LNCAP (cell line): ENCODE measurements around the gene FBXW2.

ENCODE experiments used
- CTCF ChIP-seq: fragments of 450-650 bp; IDR thresholded peaks from 2 replicates; pipeline ENCODE4 v1.5.1; 2017; ENCODE audit warnings: mild to moderate bottlenecking

Gene FBXW2

GRCh38 chr9:120791161-120791560 is 2.1 kb downstream of the FBXW2 start:
- TF ChIP-seq CTCF: no peak

DNA sequence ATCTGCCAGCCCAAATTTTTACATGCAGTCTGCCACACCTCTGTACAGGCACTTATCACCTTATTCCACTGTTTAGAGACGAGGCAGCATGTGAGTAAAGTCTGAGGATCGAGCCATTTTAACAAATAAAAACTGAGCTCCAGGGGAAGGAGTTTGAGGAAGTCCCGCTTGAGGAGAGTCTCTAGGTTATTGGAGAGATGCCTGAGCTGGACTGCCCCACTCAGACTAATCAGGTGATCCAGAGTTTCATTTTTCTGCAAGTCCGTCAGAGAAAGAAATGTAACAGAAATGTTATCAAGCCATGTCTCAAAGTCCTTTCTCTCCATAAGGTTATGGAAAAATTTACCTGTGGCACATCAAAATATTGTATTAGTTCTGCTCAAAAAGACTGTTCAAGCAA is 5.3 kb downstream of the FBXW2 start:
- no peak for TF ChIP-seq CTCF

DNA sequence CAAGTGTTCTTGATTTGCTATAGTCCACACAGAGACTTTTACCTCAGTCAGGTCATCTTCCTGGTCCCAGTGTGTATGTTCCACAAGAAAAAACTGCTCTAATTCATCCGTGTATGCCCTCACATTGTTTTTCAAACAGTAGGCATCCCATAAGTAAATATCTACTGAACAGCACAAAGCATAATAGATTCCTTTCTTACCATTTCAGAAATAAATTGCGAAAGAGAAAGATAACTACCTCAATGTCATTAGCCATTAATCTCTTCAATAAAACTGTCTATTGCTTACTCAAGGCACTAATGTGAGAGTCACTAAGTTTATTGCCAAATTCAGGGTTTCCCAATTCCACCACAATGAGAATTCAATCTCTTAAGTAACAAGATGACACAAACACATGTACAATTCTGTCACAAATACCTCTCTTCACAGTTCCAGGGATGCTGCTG is 9.6 kb downstream of the FBXW2 start:
- TF ChIP-seq CTCF: no peak

DNA sequence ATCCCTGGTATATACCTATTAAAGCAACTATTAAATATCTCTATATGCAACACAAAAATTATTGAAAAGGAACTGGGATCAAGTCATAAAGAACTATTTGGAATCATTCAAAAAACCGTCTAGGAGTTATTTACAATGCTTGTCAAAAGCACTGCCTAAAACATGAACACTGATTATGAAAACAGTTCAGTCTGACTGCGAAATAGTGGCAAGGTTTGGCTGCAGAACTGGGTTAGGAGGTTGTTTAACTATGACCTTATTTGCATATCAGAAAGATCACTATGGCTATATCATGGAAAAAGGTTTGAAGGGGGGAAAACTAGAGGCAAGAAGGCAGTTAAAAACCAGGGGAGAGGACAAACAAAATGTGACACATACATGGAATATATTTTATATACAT is 12.0 kb downstream of the FBXW2 start:
- TF ChIP-seq CTCF: no peak

DNA sequence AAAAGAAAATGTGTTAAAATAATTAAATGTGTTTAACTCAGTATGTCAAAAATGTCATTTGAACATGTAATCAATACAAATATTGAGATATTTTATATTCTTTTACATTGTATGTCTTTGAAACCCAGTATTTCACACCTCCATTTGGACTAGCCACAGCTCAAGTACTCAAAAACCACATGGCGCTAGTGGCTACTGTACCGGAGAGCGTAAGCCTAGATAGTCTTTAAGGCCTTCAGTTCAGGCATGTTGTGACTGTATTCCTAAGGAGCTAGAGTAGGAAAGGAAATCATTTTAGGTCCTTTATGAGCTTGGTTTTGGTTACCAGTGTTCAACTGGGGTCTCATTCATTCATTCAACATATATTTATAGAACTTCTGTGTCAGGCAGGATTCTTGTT is 12.8 kb downstream of the FBXW2 start:
- no peak for TF ChIP-seq CTCF

- TF ChIP-seq CTCF: no peak
These were observed 14.0 kb downstream of the FBXW2 start for GRCh38 chr9:120779227-120779626.

GRCh38 chr9:120778758-120779157 is 14.5 kb downstream of the FBXW2 start:
- no peak for TF ChIP-seq CTCF

GRCh38 chr9:120777229-120777628 is 16.0 kb downstream of the FBXW2 start:
- TF ChIP-seq CTCF: no peak
